SK-N-SH (cell line): ENCODE results near the gene SEMA3A.

Source experiments
- MAX ChIP-seq: IDR thresholded peaks from 2 replicates; pipeline ENCODE4 v1.4.0; 2012; ENCODE audit warnings: low read depth
- NFIC ChIP-seq: IDR thresholded peaks from 2 replicates; pipeline ENCODE4 v1.4.0; 2012; ENCODE audit warnings: borderline replicate concordance
- NRF1 ChIP-seq: IDR thresholded peaks from 2 replicates; pipeline ENCODE4 v1.6.1; 2012; ENCODE audit warnings: low read depth, mild to moderate bottlenecking, low read length
- POLR2AphosphoS5 ChIP-seq: IDR thresholded peaks from 2 replicates; pipeline ENCODE4 v1.6.1; 2012; ENCODE audit warnings: low read depth, low read length
- SMC3 ChIP-seq: IDR thresholded peaks from 2 replicates; pipeline ENCODE4 v1.6.1; 2012; ENCODE audit warnings: low read depth, low read length, improper control_type of control experiment
- TF ChIP-seq, protein P1 (sequence below): IDR thresholded peaks from 2 replicates; pipeline ENCODE4 v1.6.1; 2012; ENCODE audit warnings: mild to moderate bottlenecking, low read depth, low read length, moderate library complexity
- TF ChIP-seq, protein P2 (sequence below): fragments of 200-600 bp; sonication (generic); IDR thresholded peaks from 2 replicates; pipeline ENCODE4 v1.6.1; 2017; ENCODE audit warnings: antibody characterized with exemption, mild to moderate bottlenecking, moderate library complexity

DNA sequence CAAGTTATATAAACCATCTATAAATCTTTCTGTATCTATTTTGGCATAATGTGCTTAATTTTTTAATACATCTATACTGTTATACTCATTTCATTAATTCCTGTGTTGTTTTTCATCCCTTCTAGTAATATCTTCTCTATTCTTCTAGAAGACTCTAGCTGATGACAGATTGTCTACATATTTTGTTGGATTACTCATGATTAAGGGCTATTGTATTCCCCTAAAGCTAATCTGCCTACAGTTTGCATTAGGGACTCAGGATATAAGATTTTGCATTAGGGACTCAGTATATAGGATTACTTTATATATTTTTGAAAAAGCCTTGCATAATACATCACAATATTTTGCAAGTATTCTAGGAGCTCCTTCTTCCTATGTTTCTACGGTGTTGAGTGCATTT, 8.3 kb upstream of the SEMA3A start:
- no peak for TF ChIP-seq NFIC
- TF ChIP-seq, protein P1, sequence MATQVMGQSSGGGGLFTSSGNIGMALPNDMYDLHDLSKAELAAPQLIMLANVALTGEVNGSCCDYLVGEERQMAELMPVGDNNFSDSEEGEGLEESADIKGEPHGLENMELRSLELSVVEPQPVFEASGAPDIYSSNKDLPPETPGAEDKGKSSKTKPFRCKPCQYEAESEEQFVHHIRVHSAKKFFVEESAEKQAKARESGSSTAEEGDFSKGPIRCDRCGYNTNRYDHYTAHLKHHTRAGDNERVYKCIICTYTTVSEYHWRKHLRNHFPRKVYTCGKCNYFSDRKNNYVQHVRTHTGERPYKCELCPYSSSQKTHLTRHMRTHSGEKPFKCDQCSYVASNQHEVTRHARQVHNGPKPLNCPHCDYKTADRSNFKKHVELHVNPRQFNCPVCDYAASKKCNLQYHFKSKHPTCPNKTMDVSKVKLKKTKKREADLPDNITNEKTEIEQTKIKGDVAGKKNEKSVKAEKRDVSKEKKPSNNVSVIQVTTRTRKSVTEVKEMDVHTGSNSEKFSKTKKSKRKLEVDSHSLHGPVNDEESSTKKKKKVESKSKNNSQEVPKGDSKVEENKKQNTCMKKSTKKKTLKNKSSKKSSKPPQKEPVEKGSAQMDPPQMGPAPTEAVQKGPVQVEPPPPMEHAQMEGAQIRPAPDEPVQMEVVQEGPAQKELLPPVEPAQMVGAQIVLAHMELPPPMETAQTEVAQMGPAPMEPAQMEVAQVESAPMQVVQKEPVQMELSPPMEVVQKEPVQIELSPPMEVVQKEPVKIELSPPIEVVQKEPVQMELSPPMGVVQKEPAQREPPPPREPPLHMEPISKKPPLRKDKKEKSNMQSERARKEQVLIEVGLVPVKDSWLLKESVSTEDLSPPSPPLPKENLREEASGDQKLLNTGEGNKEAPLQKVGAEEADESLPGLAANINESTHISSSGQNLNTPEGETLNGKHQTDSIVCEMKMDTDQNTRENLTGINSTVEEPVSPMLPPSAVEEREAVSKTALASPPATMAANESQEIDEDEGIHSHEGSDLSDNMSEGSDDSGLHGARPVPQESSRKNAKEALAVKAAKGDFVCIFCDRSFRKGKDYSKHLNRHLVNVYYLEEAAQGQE = no peak
- no peak for TF ChIP-seq SMC3
- no peak for TF ChIP-seq MAX
- no peak for TF ChIP-seq POLR2AphosphoS5
- TF ChIP-seq, protein P2, sequence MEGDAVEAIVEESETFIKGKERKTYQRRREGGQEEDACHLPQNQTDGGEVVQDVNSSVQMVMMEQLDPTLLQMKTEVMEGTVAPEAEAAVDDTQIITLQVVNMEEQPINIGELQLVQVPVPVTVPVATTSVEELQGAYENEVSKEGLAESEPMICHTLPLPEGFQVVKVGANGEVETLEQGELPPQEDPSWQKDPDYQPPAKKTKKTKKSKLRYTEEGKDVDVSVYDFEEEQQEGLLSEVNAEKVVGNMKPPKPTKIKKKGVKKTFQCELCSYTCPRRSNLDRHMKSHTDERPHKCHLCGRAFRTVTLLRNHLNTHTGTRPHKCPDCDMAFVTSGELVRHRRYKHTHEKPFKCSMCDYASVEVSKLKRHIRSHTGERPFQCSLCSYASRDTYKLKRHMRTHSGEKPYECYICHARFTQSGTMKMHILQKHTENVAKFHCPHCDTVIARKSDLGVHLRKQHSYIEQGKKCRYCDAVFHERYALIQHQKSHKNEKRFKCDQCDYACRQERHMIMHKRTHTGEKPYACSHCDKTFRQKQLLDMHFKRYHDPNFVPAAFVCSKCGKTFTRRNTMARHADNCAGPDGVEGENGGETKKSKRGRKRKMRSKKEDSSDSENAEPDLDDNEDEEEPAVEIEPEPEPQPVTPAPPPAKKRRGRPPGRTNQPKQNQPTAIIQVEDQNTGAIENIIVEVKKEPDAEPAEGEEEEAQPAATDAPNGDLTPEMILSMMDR = no peak
- no peak for TF ChIP-seq NRF1
